H1 (cell line): ENCODE measurements around the gene TRIML2.

ENCODE experiments used
- CTCF ChIP-seq, 3 experiments: IDR thresholded peaks; 1 replicate in 2 of 3; 2 replicates in 1 of 3; pipeline versions ENCODE4 v1.5.1 to v1.6.1; 2011; ENCODE audit warnings: low read length in 3 of 3, mild to moderate bottlenecking in 3 of 3, inconsistent platforms in 2 of 3, low read depth in 1 of 3, moderate library complexity in 1 of 3; ENCODE audit not compliant: insufficient read depth in 1 of 3; ENCODE audit errors: control extremely low read depth in 1 of 3
- EP300 ChIP-seq, 2 experiments: IDR thresholded peaks; 1 replicate in 1 of 2; 2 replicates in 1 of 2; pipeline ENCODE4 v1.6.1; 2011 to 2012; ENCODE audit warnings: low read depth in 2 of 2, low read length in 2 of 2, mild to moderate bottlenecking in 2 of 2, borderline replicate concordance in 1 of 2, inconsistent platforms in 1 of 2, moderate library complexity in 1 of 2
- EZH2 ChIP-seq: fragments of 200-600 bp; sonication (generic); IDR thresholded peaks from 2 replicates; pipeline ENCODE4 v1.7.1; 2012; ENCODE audit warnings: low read depth, mild to moderate bottlenecking, moderate library complexity, low read length, inconsistent platforms; ENCODE audit not compliant: severe bottlenecking
- GABPA ChIP-seq: IDR thresholded peaks from 2 replicates; pipeline ENCODE4 v1.6.1; 2011; ENCODE audit warnings: mild to moderate bottlenecking, low read length, moderate library complexity, borderline replicate concordance; ENCODE audit not compliant: insufficient read depth
- MAX ChIP-seq: IDR thresholded peaks from 2 replicates; pipeline ENCODE4 v1.6.1; 2012; ENCODE audit warnings: inconsistent platforms
- POLR2A ChIP-seq, 2 experiments: IDR thresholded peaks; 1 replicate in 1 of 2; 2 replicates in 1 of 2; pipeline ENCODE4 v1.6.1; 2011; ENCODE audit warnings: low read depth in 2 of 2, low read length in 2 of 2, mild to moderate bottlenecking in 2 of 2; ENCODE audit errors: control extremely low read depth in 1 of 2
- RFX5 ChIP-seq: IDR thresholded peaks from 2 replicates; pipeline ENCODE4 v1.6.1; 2011; ENCODE audit warnings: low read depth, low read length, improper control_type of control experiment, borderline replicate concordance
- RXRA ChIP-seq: IDR thresholded peaks from 2 replicates; pipeline ENCODE4 v1.6.1; 2011; ENCODE audit warnings: low read depth, mild to moderate bottlenecking, low read length, moderate library complexity; ENCODE audit not compliant: insufficient read depth
- SP1 ChIP-seq: IDR thresholded peaks from 2 replicates; pipeline ENCODE4 v1.6.1; 2011; ENCODE audit warnings: low read depth, low read length
- TAF1 ChIP-seq: IDR thresholded peaks from 2 replicates; pipeline ENCODE4 v1.6.1; 2011; ENCODE audit warnings: mild to moderate bottlenecking, low read depth, low read length
- YY1 ChIP-seq: IDR thresholded peaks from 2 replicates; pipeline ENCODE4 v1.6.1; 2011; ENCODE audit warnings: low read depth, mild to moderate bottlenecking, low read length

- TF ChIP-seq YY1 (no peak), MAX (no peak), TAF1 (no peak), EZH2 (no peak), CTCF (IDR thresholded peaks at IDR 0.05; ENCODE audit: control extremely low read depth in 1 of 3, insufficient read depth in 1 of 3, low read depth in 1 of 3, low read length in 3 of 3) (no peak), RFX5 (no peak), POLR2A (IDR thresholded peaks at IDR 0.05; ENCODE audit: control extremely low read depth in 1 of 2, low read depth in 2 of 2, low read length in 2 of 2) (no peak), SP1 (no peak), EP300 (IDR thresholded peaks at IDR 0.05; ENCODE audit: borderline replicate concordance in 1 of 2, low read depth in 2 of 2, low read length in 2 of 2) (no peak), GABPA (no peak), RXRA (no peak)
Observed at GRCh38 chr4:188046657-188047056, 62.7 kb downstream of the TRIML2 start.
